HG02943 (cell line): Measurements from ENCODE around the gene CD109.
A peak's percentile ranks its signal among the peaks of the same experiment; 100 is the strongest.
"Not testable (repeated sequence)": the region's sequence is repeated elsewhere in the genome, so short reads cannot be mapped to it uniquely, and the experiment has no call there.

Experiments
- ATAC-seq: cut with Tn5 transposase; IDR thresholded peaks from one replicate; pipeline ENCODE4 v1.9.1; 2021; ENCODE audit warnings: mild to moderate bottlenecking, low read depth, moderate library complexity; ENCODE audit not compliant: unreplicated experiment

The CD109 gene

DNA sequence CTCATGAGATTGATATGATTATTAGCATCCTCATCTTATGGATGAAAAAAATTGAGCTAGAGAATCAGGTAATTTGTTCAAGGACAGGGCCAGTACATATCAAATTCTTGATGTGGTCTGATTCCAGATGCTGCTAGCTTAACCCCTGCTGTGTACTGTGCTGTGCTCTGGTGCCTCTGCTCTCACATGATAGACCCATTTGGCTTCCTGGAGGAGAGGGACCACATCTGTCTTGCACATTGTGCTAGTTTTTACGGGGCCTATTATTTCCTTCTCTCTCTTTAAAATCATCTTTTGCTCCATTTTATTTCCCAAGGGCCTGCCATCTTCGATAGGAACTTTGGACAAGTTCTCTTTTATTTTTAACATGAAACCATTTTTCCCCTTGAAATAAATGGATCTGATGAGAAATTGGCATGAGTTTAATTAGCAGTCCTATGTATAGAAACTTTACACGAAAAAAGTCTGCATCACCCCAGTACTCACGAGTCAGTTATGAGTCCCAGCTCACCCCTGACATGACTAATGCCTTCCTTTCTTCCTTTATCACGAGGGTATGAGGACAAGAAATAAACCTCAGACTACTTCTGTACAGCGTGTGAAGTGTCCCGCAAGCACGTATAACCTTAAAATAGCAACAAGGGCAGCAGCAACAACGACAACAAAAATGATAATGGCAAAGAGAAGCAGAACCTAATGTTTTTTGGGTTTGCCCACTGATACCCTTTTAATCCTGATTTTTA is 26.5 kb downstream of the CD109 start:
- no peak for ATAC-seq

DNA sequence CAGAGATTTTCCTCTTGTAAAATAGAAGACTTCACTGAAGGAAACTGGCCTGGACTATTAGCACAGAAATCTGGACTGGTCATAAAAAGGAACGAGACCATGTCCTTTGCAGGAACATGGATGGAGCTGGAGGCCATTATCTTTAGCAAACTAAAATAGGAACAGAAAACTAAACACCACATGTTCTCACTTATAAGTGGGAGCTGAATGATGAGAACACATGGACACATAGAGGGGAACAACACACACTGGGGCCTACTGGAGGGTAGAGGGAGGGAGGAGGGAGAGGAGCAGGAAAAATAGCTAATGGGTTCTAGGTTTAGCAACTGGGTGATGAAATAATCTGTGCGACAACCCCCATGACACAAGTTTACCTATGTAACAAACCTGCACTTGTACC is 27.5 kb downstream of the CD109 start:
- not testable (repeated sequence) for ATAC-seq

DNA sequence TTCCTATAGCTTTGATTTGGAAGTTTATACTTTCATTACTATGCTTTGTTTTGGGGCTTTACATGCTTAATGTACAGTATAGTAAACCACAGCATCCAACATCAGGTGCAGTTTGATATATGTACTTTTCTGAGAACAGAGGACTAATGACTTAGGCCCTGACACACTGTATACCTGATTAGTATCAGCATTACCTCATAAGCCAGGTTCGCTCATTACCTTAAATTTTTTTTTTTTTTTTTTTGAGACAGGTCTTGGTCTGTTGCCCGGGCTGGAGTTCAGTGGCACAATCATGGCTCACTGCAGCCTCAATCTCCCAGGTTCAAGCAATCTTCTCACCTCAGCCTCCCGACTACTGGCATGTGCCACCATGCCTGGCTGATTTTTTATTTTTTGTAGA is 28.4 kb downstream of the CD109 start:
- ATAC-seq, result no peak

DNA sequence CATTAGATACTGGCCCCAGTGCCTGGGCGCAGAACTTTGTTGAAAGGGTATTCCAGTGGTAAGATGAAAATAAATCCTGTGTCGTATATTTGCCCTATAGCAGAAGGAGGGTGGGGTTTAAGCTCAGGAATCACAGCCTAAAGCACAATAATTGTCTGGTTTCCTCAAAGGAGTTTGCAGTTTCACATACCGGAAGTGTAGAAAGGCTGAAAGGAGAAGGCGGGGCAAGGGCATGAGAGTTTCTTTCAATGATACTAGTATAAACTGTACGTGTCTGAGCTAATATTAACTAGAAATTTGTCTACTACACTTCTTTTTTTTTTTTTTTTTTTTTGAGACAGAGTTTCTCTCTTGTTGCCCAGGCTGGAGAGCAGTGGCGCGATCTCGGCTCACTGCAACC is 29.2 kb downstream of the CD109 start:
- peak; percentile 65 for ATAC-seq

DNA sequence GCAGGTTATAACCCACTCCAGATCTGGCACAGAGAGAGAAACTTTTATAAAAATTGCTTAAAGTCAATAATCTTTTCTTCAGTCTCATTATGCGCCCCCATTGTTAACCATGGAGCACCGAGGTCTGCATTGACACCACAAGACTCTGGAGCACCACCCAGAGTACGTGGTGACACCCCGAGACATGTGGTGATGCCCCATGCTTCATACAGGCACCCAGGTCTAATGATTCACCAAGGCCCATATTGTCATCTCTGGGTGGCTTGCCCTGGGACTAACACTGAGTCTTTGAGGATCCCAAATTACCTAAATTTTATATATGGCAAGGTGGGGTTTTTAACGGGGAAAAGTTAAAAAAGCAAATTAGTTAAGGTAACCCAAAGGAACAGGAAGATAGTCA is 31.1 kb downstream of the CD109 start:
- no peak for ATAC-seq

DNA sequence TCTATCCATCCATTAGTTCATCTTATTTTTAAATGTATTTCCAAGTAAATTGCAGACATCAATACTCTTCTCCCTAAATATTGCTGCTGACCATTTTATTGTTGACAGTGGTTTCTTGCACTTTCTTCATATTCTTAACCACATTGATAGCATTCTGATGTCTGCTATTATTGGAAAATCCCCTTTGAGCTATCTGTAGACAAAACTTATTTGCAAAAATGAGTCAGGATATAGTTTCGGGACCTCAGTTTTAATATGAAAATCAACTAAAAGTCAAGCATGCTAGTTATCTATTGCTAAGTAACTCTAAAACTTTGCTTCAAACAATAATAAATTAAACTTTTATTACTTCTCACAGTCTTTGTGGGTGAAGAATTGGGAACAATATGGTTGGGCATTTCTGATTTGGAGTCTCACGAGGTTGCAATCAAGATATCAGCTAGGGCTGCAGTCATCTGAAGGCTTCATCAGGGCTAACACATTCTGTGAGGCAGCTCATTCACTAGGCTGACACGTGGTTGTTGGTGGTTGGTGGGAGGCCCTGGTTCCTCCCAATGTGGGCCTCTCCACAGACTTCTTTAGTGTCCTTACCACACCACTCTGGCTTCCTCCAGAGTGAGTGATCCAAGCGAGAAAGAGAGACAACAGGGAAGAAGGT is 32.7 kb downstream of the CD109 start:
- ATAC-seq, result no peak

DNA sequence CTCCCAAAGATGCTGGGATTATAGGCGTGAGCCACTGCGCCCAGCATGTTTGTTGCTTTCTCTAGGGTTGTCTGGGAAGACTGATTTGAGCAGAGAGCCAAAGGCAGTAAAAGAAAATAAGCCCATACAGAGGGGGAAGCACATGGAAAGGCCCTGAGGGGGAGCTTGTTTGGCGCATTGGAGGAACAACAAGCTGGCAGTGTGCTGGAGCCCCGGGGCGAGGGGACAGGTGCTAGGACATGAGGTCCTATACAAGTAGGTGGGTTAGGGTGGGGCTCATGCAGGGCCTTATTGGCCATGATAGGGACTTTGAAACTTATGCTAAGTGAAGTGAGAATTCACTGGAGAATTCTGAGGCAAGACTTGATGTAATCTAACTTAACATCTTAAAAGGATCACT is 35.3 kb downstream of the CD109 start:
- ATAC-seq, result no peak

DNA sequence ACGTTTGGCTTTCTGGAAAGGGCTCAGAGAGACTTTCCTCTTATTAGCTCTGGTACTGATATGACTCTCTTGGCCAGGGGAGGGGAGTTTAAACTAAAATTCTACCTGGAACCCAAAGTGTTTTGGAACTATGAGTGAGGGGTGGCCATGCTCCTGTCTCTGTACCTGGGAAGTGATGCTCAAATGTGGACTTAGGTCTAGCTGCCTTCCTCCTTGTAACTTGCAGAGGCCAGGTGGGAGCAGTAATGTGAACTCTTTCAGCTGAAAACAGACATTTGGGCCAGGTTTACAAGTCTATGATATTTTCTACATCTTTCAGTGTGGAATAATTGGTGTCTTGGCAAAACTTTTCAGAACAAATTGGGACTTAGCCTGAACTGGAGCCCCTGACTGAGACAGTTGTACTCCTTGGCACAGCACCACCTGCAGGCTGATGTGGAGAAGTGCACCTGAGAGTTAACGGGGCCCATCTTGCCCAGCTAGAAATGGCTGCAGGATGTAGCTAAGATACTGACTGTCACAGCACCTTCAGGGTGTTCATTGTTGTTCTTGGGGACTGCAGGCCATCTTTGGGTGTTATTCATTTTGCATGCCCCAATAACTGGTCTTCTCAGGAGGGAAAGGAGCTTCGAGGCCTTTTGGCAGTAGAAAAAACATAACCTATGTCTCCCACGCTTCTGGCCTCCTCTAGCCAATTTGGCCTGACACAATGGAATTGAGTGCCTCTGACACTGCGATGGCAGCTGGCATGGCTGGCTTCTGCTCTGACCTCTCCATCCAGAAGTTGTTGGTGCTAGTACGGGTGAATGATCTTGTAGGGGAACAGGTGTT is 37.1 kb downstream of the CD109 start:
- peak; percentile 71 for ATAC-seq

DNA sequence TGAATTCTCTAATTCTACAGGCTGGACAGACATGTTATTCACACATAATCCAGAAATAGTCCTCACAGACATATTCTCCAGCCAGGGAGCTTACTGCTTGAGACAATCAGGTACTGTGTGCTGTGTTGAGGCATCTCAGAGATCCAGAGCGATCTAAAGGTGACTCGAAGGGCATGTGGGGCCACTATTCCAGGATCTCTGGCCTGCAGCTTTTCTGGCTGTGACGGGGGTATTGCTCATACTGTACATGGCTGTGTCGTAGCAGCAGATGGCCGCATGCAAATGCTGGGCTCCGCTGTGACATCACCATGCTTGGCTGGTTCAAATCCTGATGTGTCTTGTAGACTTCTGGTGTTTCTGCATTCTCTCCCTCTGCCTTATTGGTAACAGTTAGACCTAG is 37.8 kb downstream of the CD109 start:
- ATAC-seq, result no peak

DNA sequence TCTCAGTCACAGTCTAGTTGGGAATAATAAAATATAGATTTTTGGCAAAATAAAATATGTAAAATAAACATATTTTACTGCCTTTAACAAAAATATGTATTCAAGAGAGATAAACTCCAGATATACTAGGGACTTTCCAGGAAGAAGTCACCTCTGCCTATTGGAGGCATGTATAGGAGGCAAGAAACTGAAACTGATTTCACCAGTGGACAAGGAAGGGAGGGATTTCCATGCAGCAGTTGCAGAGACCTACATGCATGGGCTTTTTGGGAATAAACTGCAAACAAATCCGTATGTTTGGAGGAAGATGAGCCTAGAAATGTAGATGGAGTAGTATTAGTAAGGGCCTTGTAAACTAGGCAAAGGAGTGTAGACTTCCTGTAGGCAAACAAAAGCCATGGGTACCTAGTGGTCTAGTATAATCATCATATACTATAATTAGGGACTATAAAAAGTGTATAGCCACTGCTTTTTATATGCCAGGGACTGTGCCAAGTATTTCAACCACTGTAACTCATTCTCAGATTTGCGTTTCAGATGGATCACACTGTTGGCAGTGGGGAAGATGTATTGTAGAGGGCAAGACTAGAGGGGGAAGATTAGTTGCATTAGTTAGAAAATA is 38.9 kb downstream of the CD109 start:
- no peak for ATAC-seq

DNA sequence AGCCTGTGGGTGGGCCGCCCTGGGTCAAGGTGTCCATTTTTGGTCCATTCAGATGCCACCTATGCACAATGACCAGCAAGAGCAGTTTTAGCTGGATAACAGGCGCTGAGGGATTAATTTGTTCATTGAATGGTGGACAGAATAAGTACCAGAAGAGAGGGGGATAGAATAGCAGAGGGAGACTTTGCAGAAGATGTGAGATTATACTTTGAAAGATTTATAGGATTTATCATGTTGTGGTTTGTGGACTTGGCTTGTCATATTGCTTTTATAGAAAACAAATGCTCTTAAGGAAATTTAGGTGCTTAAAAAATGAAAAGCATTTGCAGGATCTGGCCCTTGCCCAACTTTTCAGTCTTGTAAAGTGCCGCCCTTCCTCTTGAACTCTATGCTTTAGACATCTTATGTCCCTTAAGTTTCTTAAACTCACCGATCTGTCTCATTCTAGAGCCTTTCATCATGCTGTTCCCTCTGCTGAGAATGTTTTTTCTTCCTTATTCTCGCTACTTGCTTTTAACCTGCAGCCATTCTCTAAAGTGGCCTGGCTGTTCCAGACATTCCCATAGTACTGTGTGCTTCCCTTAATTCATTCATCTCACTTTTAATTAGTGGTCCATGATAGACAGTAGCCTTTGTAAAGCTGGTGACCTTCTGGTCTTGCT is 42.5 kb downstream of the CD109 start:
- no peak for ATAC-seq

DNA sequence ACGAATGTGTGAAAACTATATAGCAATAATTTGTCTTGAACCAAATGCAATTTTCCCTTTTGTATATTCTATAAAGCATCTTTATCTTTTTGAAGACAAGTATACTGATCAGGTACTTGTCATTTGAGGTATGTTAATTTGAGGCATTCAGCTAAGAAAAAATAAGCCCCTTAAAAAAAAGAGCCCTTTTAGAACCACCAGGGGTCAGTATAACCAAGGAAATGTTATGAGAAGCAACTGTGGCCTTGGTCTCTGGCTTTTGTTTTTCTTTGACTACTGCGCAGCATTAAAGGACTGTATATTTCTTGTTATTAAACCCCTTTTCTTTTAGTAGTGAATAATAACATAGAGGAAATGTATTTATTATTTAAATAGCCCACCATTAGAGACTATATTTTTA is 43.1 kb downstream of the CD109 start:
- ATAC-seq, result no peak

DNA sequence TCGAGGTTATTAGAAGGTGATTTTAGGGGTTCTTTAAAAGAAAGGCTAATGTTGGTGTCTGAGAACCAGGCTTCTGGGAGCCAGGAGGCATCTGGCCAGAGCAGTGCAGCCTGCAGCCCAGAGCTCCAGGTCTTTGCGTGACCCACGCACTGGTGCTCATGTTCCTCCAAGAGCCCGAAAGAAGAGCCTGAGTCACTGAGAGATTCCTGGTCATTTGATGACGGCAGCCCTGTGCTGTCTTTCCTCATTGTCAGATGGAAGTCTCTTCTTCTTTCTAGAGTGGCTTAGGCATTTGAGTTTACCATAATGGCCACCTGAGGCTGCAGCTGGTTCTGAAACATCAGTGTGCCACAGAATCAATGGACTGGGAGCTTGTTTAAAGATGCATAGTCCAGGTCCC is 46.4 kb downstream of the CD109 start:
- no peak for ATAC-seq

DNA sequence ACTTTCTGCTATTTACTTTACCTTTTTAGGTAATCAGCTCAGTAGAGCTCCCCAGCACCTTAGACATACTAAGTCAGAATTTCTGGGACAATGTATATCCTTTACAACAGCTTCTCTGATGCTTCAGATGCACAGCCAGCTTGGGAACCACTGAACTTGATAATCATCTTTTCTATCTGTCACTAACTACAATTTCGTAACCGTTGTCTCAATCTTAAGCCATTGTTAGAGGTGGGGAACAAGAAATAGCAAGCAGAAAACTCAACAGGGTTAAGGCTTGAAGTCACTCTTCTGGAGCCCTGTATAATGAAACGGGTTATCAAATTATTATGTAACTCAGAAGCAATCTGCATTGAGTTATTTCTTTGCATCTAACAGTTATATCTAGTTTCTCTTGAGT is 47.1 kb downstream of the CD109 start:
- no peak for ATAC-seq

DNA sequence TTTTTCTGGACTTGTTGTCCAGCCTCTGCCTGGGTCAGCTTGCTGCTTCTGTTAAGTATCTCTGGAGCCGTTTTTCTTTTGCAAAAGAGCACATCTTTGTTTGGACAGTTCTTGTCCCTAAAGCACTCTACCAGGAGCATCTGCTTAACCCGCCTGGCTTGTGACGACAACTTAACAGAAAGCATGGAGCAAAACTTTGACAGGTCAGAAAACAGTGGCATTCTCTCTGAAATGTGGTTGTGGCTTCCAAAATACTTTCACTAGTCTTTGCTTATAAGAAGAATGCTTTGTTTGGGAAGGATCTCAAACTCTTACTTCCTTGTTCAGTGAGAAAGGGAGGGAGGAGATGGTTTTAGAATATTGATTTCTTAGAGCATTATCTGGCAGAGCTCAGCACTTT is 47.6 kb downstream of the CD109 start:
- no peak for ATAC-seq

DNA sequence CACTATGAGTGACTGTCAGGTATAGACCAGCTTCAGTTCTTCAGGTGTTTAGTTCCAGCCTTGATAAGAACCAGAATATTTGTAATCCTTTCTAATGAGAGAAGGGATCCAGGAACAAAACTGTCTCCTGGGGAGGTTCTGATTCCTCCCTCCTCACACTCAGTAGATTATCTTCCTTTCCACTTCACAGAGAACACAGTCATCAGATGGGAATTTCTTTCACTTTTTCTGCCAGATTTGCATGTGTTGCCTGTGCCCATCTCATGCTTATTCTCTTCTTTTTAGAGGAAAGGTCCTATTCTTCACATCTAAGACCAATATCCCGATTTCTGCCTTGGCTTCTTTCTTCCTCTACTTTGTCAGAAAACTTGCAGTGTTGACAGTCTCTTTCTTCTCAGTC is 50.8 kb downstream of the CD109 start:
- ATAC-seq, result no peak

DNA sequence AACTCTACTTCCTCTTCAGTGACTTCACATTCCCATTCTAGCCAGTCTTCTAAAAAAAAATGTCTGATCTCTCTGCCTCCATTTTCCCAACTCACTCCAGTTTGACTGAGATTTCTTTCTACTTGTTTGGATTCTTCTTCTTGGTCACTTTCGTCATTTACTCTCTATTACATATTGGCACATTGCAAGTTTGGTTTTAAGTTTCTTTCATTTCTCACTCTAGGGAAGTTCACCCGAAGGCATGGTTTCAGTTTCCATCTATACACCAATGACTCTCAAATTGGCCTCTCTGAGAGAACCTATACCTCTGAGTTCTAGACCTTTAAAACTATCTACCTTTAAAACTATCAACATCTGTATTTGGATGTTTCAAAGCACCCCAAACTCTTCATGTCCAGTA is 51.3 kb downstream of the CD109 start:
- ATAC-seq, result peak; percentile 98

DNA sequence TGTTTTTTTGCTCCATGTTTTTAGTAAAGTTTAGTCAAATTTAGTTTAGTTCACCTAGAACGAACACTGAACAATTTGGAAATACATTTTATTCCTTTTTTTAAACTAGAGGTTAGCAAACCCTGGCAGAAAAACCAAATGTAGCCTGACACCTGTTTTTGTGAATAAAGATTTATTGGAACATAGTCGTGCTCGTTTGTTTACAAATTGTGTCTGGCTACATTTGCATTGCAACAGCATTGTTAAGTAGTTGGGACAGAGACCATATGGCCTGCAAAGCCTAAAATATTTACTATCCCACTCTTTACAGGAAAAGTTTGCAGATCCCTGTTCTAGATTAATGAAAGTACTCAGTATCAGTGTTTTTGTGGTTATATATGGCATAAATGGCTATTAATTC is 56.9 kb downstream of the CD109 start:
- ATAC-seq, result no peak

DNA sequence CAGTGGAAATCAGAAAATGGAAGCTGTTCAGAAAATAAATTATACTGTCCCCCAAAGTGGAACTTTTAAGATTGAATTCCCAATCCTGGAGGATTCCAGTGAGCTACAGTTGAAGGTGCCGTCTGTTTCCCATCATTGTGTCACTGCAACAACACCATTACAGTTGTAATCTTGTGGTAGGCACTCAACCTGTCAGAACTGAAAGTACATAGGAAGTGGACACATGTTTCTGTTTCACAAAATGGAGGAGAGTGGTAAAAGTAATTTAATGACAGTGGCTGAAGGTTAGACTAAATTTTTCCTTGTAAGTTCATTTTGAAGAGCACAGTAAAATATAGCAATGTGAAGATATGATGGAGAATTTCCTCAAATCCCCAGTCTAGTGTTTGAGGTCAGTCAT is 70.0 kb downstream of the CD109 start:
- ATAC-seq, result no peak

DNA sequence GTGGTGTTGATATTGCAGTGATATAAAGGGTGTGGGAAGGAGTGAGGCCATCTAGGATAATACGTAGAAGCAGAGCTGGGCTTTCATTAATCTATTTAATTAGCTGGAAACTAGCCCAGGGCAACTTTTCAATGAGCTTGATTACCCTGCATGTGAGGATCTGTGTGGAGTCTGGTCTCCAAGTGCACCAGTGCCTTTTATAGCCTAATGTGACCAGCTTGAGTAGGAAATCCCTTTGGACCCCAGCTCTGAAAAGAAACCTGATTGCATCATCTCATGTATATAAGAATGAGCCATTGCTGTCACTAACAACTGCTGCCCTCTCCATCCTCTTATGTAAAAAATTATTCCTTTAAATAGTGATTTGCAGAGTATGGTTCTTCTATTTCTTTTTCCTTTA is 72.6 kb downstream of the CD109 start:
- ATAC-seq, result no peak

DNA sequence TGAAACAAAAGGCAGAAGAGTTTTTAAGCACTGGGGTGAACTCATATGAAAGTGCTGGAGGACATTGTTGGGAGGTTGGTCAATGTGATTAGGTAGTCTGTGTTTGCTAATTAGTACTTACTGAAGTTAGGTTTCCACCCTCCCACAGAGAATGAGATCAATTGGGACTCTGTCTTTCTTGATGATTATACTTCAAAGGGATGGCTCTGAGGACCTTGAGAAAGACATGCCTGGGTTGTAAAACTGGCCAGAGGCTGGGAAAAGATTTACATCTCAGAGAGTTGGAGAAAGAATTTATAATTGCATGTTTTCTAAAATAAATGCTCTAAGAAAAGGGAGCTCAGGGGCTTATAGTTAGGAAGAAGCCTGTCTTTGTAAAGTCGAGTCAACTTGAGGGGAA is 74.0 kb downstream of the CD109 start:
- no peak for ATAC-seq
